ENCODE results near the gene GSE1.

- TF ChIP-seq, protein P1, sequence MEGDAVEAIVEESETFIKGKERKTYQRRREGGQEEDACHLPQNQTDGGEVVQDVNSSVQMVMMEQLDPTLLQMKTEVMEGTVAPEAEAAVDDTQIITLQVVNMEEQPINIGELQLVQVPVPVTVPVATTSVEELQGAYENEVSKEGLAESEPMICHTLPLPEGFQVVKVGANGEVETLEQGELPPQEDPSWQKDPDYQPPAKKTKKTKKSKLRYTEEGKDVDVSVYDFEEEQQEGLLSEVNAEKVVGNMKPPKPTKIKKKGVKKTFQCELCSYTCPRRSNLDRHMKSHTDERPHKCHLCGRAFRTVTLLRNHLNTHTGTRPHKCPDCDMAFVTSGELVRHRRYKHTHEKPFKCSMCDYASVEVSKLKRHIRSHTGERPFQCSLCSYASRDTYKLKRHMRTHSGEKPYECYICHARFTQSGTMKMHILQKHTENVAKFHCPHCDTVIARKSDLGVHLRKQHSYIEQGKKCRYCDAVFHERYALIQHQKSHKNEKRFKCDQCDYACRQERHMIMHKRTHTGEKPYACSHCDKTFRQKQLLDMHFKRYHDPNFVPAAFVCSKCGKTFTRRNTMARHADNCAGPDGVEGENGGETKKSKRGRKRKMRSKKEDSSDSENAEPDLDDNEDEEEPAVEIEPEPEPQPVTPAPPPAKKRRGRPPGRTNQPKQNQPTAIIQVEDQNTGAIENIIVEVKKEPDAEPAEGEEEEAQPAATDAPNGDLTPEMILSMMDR (IDR thresholded peaks at IDR 0.05; ENCODE audit: insufficient read depth, low read length) = no peak
- TF ChIP-seq REST (IDR thresholded peaks at IDR 0.05; ENCODE audit: insufficient replicate concordance, low read depth) (no peak), POLR2AphosphoS5 (IDR thresholded peaks at IDR 0.05; ENCODE audit: low read depth) (no peak), GABPA (IDR thresholded peaks at IDR 0.05; ENCODE audit: low read depth) (no peak)
Measured at GRCh38 chr16:85642762-85643358, 29.7 kb downstream of the GSE1 start.

Data from HL-60 (cell line).